Measurements from ENCODE around the gene IGSF1. TPM values are rescaled to one million over a fixed set of nuclear protein-coding genes. Genes with fewer than 3 reads are reported as not detected.

The IGSF1 gene, protein sequence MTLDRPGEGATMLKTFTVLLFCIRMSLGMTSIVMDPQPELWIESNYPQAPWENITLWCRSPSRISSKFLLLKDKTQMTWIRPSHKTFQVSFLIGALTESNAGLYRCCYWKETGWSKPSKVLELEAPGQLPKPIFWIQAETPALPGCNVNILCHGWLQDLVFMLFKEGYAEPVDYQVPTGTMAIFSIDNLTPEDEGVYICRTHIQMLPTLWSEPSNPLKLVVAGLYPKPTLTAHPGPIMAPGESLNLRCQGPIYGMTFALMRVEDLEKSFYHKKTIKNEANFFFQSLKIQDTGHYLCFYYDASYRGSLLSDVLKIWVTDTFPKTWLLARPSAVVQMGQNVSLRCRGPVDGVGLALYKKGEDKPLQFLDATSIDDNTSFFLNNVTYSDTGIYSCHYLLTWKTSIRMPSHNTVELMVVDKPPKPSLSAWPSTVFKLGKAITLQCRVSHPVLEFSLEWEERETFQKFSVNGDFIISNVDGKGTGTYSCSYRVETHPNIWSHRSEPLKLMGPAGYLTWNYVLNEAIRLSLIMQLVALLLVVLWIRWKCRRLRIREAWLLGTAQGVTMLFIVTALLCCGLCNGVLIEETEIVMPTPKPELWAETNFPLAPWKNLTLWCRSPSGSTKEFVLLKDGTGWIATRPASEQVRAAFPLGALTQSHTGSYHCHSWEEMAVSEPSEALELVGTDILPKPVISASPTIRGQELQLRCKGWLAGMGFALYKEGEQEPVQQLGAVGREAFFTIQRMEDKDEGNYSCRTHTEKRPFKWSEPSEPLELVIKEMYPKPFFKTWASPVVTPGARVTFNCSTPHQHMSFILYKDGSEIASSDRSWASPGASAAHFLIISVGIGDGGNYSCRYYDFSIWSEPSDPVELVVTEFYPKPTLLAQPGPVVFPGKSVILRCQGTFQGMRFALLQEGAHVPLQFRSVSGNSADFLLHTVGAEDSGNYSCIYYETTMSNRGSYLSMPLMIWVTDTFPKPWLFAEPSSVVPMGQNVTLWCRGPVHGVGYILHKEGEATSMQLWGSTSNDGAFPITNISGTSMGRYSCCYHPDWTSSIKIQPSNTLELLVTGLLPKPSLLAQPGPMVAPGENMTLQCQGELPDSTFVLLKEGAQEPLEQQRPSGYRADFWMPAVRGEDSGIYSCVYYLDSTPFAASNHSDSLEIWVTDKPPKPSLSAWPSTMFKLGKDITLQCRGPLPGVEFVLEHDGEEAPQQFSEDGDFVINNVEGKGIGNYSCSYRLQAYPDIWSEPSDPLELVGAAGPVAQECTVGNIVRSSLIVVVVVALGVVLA (N-terminal part only)
- under 0.01 TPM in 1 of 2 replicates, not detected in the other for total RNA-seq
- 0.03 TPM in 1 of 2 replicates, not detected in the other for polyA plus RNA-seq
- not detected in 2 replicates for polyA plus RNA-seq (2012)
- not detected in 2 replicates for polyA minus RNA-seq (ENCODE audit: low replicate concordance)

DNA sequence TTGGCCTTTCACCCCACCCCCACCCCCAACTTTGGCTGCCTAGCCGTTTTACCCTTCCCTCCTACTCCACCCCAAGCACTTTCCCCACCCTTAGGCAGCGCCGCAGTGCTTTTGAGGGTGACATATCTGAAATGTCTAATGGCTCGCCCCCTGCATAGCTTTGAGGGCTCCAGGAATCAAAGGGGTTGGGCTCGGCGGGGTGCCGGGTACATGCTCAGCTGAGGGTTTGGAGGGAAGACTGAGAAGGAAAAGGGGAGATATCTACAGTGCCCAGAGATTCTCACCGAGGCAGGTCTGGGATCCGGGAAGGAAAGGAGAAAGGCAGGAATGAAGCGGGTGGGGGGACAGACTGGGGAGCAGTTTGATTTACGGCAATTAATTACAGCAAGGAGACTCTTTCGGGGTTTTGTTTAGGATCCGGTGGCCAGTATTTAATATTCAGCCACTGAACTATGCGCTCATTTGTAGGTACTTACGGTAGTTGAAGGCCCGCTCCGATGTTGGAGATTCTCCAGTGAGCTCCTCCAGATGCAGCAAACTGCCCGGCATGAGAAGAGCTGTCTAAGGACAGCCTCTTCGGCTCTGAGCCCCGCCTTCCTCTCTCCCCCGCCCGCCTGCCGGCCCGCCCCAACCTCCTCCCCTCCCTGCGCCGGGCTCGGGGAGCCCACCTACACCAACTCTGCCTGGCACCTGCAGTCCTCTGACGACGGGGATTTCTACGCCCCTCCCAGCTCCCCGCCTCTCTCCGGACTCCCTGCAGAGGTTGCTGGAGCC is at the start of gene IGSF1:
Gene IGSF1 (minus strand): TSS at position 569 of the 774 bp plus-strand sequence. CDS start 2,632 bp downstream, outside the sequence.
- Histone ChIP-seq H3K9ac (ENCODE audit: insufficient read depth, low read length) (no peak within 1 kb of the TSS), H3K79me2 (ENCODE audit: control insufficient read depth, insufficient read depth, low read length) (no peaks in the 10 kb centered on the region), H3K9me3 (ENCODE audit: control insufficient read depth, insufficient read depth, low read depth, low read length) (no peaks in the 10 kb centered on the region), H3K4me1 (ENCODE audit: control insufficient read depth, extremely low read depth, insufficient read depth, low read length) (no peaks in the 10 kb centered on the region), H4K20me1 (ENCODE audit: control insufficient read depth, extremely low read depth, insufficient read depth, low read length) (no peaks in the 10 kb centered on the region), H3K36me3 (ENCODE audit: control insufficient read depth, insufficient read depth, low read length) (no peaks in the 10 kb centered on the region), H2AFZ (ENCODE audit: low read length) (no peak within 1 kb of the TSS), H3K4me2 (ENCODE audit: extremely low read depth, insufficient read depth, low read length) (no peak within 1 kb of the TSS), H3K4me3 (replicated peaks in 1 of 4; ENCODE audit: control extremely low read depth in 1 of 4, insufficient read depth in 1 of 4, low read depth in 3 of 4, low read length in 4 of 4) (peak within 1 kb of the TSS in 1 of 4 experiments; percentile 62), H3K27me3 (ENCODE audit: control insufficient read depth, insufficient read depth, low read length) (no peaks in the 10 kb centered on the region), H3K27ac (ENCODE audit: insufficient read depth, low read length) (no peak within 1 kb of the TSS)
- no peak for TF ChIP-seq EZH2 (IDR thresholded peaks at IDR 0.05; ENCODE audit: low read length, missing control alignments)
- TF ChIP-seq, protein P1, sequence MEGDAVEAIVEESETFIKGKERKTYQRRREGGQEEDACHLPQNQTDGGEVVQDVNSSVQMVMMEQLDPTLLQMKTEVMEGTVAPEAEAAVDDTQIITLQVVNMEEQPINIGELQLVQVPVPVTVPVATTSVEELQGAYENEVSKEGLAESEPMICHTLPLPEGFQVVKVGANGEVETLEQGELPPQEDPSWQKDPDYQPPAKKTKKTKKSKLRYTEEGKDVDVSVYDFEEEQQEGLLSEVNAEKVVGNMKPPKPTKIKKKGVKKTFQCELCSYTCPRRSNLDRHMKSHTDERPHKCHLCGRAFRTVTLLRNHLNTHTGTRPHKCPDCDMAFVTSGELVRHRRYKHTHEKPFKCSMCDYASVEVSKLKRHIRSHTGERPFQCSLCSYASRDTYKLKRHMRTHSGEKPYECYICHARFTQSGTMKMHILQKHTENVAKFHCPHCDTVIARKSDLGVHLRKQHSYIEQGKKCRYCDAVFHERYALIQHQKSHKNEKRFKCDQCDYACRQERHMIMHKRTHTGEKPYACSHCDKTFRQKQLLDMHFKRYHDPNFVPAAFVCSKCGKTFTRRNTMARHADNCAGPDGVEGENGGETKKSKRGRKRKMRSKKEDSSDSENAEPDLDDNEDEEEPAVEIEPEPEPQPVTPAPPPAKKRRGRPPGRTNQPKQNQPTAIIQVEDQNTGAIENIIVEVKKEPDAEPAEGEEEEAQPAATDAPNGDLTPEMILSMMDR (conservative IDR thresholded peaks at IDR 0.05 in 1 of 2, IDR thresholded peaks at IDR 0.05 in 1 of 2; ENCODE audit: low read depth in 1 of 2, low read length in 2 of 2) = no peak
- DNase-seq (ENCODE audit: low read depth in 2 of 2) = peak; percentile 41 to 75

DNA sequence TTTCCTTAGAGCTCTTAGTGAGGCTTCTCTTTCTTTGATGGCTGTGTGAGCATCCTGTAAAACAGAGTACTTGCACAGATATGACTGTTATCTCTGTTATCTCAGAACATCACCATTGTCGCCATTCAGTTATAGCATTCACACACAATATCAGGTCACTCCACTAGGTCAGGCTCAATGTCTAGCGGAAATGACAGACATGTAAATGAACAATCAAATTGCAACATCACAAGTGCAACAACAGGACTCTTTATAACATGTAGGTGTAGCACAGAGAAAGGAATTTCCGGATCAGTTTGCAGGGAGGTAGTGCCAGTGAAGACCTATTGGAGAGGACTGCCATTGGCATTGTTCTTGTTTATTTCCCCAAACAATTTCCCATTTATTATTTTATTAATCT is 43.2 kb upstream of the IGSF1 start:
- Histone ChIP-seq H3K36me3 (ENCODE audit: control insufficient read depth, insufficient read depth, low read length) (no peaks in the 10 kb centered on the region), H3K9ac (ENCODE audit: insufficient read depth, low read length) (no peak overlapping the region), H3K27me3 (ENCODE audit: control insufficient read depth, insufficient read depth, low read length) (no peaks in the 10 kb centered on the region), H3K9me3 (ENCODE audit: control insufficient read depth, insufficient read depth, low read depth, low read length) (no peaks in the 10 kb centered on the region), H3K4me3 (replicated peaks in 1 of 4; ENCODE audit: control extremely low read depth in 1 of 4, insufficient read depth in 1 of 4, low read depth in 3 of 4, low read length in 4 of 4) (no peak overlapping the region), H2AFZ (ENCODE audit: low read length) (no peak overlapping the region), H3K4me2 (ENCODE audit: extremely low read depth, insufficient read depth, low read length) (no peak overlapping the region), H3K4me1 (ENCODE audit: control insufficient read depth, extremely low read depth, insufficient read depth, low read length) (no peaks in the 10 kb centered on the region), H4K20me1 (ENCODE audit: control insufficient read depth, extremely low read depth, insufficient read depth, low read length) (no peaks in the 10 kb centered on the region), H3K27ac (ENCODE audit: insufficient read depth, low read length) (no peak overlapping the region), H3K79me2 (ENCODE audit: control insufficient read depth, insufficient read depth, low read length) (no peaks in the 10 kb centered on the region)
- no peak for DNase-seq (ENCODE audit: low read depth in 2 of 2)
- TF ChIP-seq, protein P1 (conservative IDR thresholded peaks at IDR 0.05 in 1 of 2, IDR thresholded peaks at IDR 0.05 in 1 of 2; ENCODE audit: low read depth in 1 of 2, low read length in 2 of 2) = no peak
- no peak for TF ChIP-seq EZH2 (IDR thresholded peaks at IDR 0.05; ENCODE audit: low read length, missing control alignments)

Data from fibroblast of lung (primary cell).